ENCODE results near the gene RPL38. TPM values are rescaled to one million over a fixed set of nuclear protein-coding genes. Genes with fewer than 3 reads are reported as not detected.

Gene RPL38
- total RNA-seq, 1 donor from 2014 or later: 691 TPM

DNA sequence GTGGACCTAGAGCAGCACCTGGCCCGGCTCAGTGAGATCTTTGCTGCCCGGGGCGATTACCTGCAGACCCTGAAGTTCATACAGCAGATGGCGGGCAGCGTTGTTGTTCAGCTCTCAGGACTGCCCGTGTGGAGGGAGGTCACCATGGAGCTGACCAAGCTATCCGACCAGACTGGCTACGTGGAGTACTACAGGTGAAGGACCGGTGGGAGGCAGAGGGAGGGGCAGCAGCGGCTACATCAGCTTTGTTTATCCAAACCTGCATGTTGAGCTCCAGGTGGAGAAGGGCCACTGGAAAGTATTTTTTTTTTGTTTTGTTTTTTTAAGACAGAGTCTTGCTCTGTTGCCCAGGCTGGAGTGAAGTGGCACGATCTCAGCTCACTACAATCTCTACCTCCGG, 33.8 kb downstream of the RPL38 start:
- DNase-seq (no peak), ATAC-seq (ENCODE audit: poor library complexity) (no peak)
- intact Hi-C loops (cut with DNase I): no loop called here

DNA sequence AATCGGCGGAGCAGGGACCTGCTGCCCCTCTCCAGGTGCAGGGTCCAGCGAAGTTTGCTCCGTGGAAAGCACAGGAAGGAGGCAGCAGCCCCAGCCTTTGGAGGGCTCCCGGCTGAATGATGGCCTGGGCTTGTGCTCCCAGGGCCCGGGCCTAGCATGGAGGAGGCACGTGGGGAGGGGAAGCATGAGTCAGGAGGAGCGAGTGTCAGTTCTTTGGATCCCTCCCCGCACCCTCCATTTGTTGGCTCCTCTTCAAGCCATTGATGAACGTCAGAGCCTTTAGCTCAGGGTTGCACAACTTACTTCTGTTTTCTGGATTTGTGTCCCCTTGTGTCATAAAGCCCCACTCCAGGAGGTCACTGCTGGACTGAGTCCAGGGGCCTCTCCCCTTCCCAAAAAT, 35.7 kb downstream of the RPL38 start:
- intact Hi-C loops (cut with DNase I): no loop called here
- no peak for DNase-seq
- ATAC-seq (ENCODE audit: poor library complexity): no peak

DNA sequence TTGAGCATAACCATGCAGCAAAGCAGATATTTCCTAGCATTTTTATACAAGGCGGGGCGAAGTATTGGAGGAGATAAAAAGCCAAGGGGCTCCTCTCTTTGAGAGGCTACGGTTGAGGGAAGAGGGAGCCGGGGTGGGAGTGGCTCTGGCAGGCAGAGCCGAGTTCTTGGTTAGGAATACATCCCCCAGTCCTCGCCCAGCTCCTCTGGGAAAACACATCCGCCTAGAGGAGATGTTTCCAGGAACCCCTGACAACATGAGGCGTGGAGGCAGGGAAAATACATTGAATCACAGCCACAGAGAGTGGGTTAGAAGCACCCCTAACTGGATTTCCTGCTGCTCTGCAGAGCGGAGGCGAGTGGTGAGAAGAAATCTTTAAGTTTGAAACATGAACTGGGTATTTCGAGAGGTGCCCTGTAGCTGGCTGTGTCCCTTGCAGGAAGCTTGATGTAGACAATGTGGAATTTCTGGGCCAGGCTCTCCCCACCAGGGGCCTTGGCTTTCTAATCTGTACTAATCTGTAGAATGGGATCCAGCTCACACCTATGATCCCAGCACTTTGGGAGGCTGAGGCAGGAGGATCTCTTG, 37.2 kb downstream of the RPL38 start:
- ATAC-seq (ENCODE audit: poor library complexity): no peak
- peak; percentile 57 for DNase-seq
- intact Hi-C loops (cut with DNase I): no loop called here

DNA sequence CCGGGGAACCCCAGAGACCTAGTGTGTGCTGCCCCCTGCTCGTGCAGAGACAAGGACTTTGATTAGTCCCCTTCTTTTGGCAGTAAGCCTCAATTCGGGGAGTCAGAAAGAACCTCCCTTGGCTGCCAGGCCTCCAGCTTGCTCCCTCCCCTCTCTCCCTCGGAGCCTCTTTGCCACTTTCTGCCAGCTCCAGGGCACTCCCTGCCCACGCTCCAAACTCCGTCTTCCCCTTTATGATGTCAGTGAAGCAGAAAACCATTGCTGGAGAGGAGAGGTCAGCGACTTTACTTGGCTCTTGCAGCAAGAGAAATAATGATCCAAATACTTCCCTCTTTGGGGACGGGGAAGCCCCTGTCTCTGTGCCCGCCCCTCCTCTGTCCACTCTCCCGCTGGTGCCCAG, 38.0 kb downstream of the RPL38 start:
- ATAC-seq (ENCODE audit: poor library complexity): peak; percentile 35
- no peak for DNase-seq
- intact Hi-C loops (cut with DNase I): no loop called here

DNA sequence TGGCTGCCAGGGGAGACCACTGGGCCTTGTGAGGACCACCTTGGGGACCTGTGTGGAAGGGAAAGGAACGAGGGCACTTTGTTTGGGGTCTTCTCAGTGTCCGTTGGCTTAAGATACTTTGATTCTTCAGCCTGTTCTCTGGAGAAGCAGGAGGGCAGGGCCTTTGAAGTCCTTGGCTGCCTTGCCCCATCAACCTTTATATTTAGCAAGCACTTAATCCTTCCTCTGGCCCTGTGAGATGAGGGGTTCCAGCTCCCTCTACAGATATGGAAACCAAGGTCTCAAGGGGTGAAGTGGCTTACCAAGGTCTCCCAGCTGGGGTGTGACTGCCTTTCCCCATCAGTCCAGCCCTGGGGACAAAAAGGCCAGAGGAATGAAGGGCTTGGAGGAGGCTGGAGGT, 38.4 kb downstream of the RPL38 start:
- intact Hi-C loops (cut with DNase I): no loop called here
- DNase-seq (no peak), ATAC-seq (ENCODE audit: poor library complexity) (peak; percentile 22)

DNA sequence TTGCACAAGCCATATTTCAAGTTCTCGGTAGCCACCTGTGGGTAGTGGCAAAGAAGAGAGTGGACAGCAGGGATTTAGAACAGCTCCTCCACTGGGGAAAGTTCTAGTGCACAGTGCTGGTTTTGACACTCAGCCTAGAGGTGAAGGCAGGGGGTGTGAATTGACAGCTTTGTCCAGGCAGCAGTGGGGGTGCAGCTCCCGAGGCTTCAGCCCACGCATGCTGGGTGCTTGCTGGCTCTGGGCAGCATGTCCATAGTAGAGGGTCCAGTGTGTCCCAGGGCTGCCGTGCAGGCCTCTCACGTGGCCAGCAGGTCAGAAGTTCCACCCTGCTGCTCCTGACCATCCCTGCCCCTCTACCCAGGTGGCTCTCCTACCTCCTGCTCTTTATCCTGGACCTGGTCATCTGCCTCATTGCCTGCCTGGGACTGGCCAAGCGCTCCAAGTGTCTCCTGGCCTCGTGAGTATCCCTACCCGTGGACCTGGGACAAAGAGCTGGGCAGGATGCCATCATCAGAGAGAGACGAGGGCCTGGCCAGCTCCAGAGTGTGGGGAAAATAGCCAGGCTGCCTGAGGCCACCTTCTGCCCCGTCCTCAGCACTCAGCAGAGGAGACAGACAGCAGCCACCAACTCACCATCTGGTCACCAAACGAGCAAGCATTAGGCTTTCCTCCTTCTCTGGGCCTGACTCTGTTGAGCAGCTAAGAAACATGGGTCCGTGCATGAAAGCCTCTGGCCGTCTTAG, 39.7 kb downstream of the RPL38 start:
- intact Hi-C loops (cut with DNase I): no loop called here
- DNase-seq (peak; percentile 79), ATAC-seq (ENCODE audit: poor library complexity) (peak; percentile 86)

DNA sequence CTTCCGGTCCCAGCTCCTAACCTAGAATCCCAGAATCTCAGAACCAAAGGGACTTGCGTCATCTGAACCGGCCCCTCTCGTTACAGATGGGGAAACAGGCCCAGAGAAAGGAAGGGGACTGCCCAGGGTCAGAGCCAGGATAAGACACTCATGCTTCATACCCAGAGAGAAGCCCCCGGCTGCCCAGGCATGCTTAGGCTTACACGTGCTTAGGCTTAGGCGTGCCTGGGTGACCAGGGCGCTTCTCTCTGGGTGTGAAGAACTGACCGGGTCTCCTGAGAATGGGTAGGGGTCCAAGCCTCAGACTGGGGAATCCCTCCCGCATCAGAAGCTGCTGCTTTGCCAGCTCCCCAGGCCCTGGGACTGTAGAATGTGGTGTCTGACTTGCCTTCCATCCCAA, 40.6 kb downstream of the RPL38 start:
- DNase-seq (no peak), ATAC-seq (ENCODE audit: poor library complexity) (no peak)
- intact Hi-C loops (cut with DNase I): no loop called here

DNA sequence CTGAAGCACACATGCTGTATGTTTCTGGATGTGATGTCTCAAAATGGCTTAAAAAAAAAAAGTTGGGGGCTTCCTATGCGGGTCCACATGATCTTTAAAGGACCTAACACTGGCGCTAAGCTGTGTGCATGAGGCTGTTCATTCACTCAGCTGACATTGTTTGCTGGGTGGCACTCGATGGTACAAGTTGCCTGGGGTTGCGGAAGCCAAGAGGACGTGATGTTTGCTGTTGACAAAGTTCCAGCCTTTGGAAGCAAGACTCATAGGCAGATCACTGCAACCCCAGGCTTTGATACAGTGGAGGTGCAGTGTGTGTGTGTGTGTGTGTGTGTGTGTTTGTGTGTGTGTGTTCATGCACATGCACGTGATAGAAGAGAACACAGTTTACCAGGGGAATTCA, 41.1 kb downstream of the RPL38 start:
- ATAC-seq (ENCODE audit: poor library complexity): peak; percentile 52
- no peak for DNase-seq

DNA sequence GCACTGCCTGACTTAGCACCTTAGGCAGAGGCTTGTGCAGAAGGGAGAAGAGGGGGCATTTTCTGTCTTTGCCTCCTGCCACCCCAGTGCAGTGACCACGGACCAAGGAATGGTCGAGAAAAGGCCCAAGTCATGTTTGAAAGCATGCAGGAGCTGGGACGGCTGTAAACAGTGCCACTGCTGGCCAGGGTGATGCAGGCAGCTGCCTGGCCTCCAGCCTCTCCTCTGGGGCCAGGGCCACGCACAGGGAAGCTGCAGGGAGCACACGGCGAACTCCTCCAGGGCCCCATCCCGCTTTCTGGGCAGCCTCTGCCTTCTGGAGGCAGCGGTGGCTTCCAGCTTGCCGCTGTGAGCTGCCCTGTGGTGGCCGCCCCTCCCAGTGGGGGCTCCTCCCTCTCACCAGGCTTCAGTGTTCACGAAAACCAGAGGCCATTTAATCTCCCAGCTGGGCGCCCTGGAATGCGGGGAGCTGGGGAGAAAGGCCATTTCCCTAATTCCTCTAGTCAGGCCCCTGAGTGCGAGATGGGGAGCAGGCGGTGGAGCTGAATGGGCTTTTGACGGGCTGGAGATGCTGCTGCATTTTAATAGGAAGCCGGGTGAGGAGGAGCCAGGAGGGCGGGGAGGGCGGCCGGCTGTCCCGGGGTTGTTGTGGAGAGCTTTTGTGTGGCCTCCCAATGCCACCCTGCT, 41.8 kb downstream of the RPL38 start:
- DNase-seq (no peak), ATAC-seq (ENCODE audit: poor library complexity) (no peak)
- intact Hi-C loops (cut with DNase I): no loop called here

More for the DNA sequence above, 41.1 kb downstream of the RPL38 start:
- intact Hi-C loops (cut with DNase I): no loop called here

DNA sequence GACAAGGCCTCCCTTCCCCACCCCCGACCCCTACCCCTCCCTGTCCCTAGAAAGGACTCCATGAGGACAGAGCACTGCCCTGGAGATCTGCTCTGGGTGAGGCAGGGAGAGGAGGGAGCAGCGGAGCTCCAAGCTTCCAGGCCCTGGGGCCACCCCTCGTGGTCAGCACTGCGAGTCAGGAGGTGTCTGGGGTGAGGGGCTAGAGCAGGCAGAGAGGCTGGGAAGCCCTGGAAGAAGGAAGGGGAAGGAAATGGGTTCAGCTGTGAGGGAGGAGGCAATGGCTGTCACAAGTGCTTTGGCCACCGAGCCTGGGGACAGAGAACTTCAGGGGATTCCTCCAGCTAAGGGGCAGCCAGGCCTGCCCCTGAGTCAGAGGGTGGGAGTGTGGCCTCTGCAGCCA, 42.4 kb downstream of the RPL38 start:
- ATAC-seq (ENCODE audit: poor library complexity) (no peak), DNase-seq (no peak)
- intact Hi-C loops (cut with DNase I): no loop called here

DNA sequence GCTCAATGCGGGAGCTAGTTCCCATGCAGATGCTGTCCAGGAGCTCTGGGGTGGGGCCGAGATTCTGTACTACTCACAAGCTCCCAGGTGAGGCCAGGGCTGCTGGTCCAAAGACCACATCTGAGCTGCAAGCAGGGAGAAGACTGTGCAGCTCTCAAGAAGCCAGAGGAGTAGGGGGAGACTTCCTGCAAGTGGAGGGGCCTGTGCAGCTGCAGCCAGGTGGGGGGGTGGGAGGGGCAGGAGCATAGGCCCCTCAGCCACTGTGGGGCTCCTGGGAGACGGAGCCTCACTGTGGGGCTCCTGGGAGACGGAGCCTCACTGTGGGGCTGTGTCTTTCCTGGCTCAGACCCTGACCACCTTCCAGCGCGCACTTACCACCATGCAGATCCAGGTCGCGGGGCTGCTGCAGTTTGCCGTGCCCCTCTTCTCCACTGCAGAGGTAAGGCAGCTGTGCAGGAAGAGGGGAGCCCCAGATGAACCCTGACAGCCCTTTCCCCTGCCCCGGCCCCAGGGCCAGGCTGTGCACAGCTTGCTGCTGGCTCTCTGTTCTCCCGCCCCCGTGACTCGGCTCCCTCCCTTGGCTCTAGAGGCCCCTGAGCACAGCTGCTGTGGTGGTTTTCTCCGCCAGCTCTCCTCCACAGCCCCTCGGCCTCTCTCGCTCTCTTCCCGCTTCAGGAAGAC, 46.3 kb downstream of the RPL38 start:
- no peak for DNase-seq
- ATAC-seq (ENCODE audit: poor library complexity): no peak
- intact Hi-C loops (cut with DNase I): no loop called here

DNA sequence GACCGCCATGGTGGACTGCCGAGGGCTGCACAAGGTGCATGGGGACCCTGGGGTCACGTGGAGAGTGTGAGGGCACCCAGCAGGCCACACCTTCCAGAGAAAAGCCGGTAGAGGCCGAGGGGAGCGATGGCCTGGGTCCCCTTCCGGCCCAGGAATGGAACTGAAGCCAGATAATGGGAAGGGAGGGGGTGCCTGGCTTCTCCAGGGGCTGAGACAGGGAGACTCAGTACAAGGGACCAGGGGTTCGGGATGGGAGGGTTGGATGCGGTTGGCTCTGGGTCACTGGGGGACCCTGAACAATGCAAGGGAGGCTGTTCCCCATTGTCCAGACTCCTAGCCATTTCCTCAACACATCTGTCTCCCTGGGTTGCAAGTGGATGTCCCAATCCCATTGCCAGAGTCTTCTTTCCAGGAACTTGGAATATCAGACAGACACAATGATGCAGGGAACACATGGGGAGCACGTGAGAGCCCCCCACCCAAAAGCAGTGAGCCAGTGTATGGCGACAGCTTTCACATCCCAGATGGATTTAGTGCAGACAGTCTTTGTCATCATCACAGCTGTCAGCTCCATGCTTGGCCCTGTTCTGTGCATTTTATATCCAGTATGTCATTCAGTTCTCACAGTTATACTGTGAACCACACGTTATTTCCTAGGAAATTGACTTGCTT, 47.0 kb downstream of the RPL38 start:
- no peak for ATAC-seq (ENCODE audit: poor library complexity)
- DNase-seq: no peak
- intact Hi-C loops (cut with DNase I): no loop called here

DNA sequence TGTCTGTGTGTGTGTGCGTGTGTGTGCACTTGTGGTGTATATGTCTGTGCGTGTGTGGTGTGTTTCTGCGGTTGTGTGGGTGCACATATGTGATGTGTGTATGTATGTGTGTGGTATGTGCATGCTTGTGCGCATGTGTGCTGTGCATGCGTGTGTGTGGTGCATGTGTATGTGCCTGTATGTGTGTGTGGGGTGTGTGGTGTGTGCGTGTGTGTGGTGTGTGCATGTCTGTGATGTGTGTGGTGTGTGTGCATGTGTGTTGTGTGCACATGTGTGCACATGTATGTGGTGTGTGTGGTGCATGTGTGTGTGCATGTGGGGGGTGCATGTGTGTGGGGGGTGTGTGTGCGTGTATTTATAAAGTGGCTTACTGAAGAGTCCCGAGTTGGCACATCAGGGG, 47.6 kb downstream of the RPL38 start:
- ATAC-seq (ENCODE audit: poor library complexity) (no peak), DNase-seq (no peak)
- intact Hi-C loops (cut with DNase I): no loop called here

DNA sequence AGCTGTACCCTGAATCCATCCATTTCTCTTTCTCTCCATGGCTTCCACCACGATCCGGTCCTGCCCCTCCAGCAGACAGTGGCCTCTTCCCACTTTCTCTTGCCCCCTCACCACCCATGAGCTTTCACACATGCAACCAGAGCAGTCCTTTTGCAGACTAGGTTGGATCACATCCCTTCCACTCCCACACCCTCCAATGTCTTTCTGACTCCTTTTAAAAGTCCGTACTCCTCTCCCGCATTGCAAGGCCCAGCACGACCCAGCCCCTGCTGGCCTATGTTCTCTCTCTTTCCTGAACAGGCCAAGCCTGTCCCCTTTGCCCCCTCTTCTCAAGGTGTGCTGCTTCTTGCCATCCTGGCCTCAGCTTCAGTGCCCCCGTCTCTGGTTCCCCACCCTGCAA, 48.1 kb downstream of the RPL38 start:
- ATAC-seq (ENCODE audit: poor library complexity): no peak
- intact Hi-C loops (cut with DNase I): no loop called here
- no peak for DNase-seq

DNA sequence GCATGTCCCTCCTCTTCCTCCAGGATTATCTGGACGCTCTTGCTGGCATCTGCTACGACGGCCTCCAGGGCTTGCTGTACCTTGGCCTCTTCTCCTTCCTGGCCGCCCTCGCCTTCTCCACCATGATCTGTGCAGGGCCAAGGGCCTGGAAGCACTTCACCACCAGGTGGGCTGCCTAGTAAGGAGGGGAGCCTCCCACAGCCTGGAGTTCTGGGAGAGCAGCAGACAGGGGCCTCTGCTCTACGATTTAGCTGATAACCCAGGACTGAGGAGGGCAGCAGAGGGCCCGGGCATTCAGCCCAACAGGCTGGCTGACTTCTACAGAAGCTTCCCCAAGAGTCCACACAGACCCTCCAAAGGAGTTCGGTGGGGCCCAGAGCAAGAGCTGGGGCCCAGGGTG, 48.7 kb downstream of the RPL38 start:
- intact Hi-C loops (cut with DNase I): no loop called here
- no peak for DNase-seq
- no peak for ATAC-seq (ENCODE audit: poor library complexity)

DNA sequence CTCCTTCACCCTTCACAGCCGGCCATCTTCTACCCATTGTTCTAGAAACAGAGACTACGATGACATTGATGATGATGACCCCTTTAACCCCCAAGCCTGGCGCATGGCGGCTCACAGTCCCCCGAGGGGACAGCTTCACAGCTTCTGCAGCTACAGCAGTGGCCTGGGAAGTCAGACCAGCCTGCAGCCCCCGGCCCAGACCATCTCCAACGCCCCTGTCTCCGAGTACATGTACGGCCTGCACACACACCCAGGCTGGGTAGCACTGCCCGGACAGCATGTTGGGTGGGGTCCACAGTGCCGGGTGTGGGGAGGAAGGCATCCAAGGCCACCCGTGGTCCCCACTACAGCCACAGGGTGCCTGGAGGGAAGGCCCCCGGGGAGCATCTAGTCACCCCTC, 49.6 kb downstream of the RPL38 start:
- ATAC-seq (ENCODE audit: poor library complexity) (no peak), DNase-seq (no peak)
- intact Hi-C loops (cut with DNase I): no loop called here

DNA sequence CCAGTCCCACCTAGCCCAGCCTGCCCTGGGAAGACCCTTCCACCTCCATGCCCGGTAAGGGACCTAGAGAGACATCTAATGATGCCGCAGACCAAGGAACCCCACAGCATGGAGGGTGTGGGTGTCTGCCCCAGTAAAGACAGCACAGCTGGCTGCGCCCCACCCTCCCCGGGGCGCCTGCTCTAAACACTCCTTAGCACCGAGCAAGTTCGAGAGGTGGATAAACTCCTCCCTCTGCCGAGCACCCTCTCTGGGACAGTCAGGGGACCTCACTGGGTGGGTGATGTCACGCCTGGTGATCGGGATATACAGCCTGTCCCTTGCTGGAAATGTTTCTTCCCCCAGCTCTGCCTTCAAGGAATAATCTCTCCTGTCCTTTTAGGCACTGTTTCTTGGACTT, 53.8 kb downstream of the RPL38 start:
- intact Hi-C loops (cut with DNase I): no loop called here
- DNase-seq: no peak

DNA sequence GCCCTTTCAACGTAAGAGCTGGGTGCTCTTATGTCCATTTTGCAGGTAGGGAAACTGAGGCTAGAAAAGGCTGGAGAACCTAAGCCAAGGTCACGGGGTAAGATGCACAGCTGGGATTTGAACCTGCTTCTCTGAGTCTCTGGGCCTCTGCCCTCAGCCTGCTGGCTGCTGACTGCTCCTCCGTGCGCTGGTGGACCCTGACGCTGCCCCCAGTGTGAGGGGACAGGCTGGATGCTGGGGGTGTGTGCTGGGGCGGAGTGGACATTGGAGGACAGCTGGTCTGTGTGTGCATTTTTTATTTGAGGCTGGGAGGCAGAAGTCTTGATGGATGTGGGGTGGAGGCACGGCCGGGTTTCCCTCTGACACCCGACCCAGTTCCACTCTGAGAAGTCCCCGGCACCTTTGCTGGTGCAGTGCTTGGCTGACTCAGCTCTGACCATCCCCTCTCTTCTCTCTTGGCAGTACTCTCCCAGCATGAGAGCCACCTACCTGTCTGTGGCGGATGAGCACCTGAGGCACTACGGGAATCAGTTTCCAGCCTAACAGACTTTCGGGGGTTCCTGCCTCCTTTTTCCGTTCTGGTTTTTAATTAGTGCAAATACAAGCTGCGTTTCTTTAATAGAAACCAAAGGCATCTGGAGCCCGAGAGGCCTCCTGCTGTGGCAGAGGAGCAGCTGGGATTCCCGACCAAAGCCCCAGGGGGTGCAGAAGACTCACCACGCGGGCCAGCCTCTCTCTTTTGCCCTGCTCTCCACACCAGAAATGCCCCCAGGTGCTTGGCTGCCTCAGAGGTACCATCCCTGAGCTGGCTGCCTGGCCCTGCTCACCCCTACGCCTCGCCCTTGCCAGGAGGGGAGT, 56.4 kb downstream of the RPL38 start:
- no peak for DNase-seq
- intact Hi-C loops (cut with DNase I): no loop called here
- no peak for ATAC-seq (ENCODE audit: poor library complexity)

More for the DNA sequence above, 53.8 kb downstream of the RPL38 start:
- no peak for ATAC-seq (ENCODE audit: poor library complexity)

Measured in Right ventricle myocardium superior (tissue), 1 donor.